Glomerular endothelial cell (primary cell): Measurements from ENCODE around the gene SPDYE1. TPM values are rescaled to one million over a fixed set of nuclear protein-coding genes. Genes with fewer than 3 reads are reported as not detected.

ENCODE experiments used
- DNase-seq: peaks from one replicate; pipeline ENCODE4 v3.0.0-alpha.2; 2011; ENCODE audit warnings: low read depth, low spot score; ENCODE audit errors: extremely low read depth
- total RNA-seq: library from RNA; depleted of rRNA; stranded (reverse); fragments of >200 nt; gene quantifications from 2 replicates; pipeline ENCODE4 v1.2.3, GENCODE V29; 2015

SPDYE1 gene
- total RNA-seq, 1 donor from 2014 or later: not detected

- no peak for DNase-seq
Observed at GRCh38 chr7:44042221-44042620, 44.5 kb downstream of the SPDYE1 start.

- no peak for DNase-seq
Observed at GRCh38 chr7:44043902-44044301, 46.2 kb downstream of the SPDYE1 start.

GRCh38 chr7:44044315-44045225, 46.9 kb downstream of the SPDYE1 start, which contains the start of gene DBNL:
Gene DBNL (plus strand): TSS chr7:44044702. CDS start chr7:44044738, 36 bp downstream.
- no peak for DNase-seq

- no peak for DNase-seq
Observed at GRCh38 chr7:44045226-44046014, 47.7 kb downstream of the SPDYE1 start.

- no peak for DNase-seq
Observed at GRCh38 chr7:44046321-44047061, 48.8 kb downstream of the SPDYE1 start.

GRCh38 chr7:44048031-44048795, 50.5 kb downstream of the SPDYE1 start:
- DNase-seq: no peak

- DNase-seq: no peak
Observed at GRCh38 chr7:44050121-44050914, 52.6 kb downstream of the SPDYE1 start.

GRCh38 chr7:44050915-44051560, 53.3 kb downstream of the SPDYE1 start:
- DNase-seq: no peak

- no peak for DNase-seq
Observed at GRCh38 chr7:44051611-44052220, 54.0 kb downstream of the SPDYE1 start.

GRCh38 chr7:44052771-44053365, 55.2 kb downstream of the SPDYE1 start:
- DNase-seq: no peak

GRCh38 chr7:44056681-44057080, 59.0 kb downstream of the SPDYE1 start:
- DNase-seq: no peak

- DNase-seq: no peak
Observed at GRCh38 chr7:44057181-44057848, 59.6 kb downstream of the SPDYE1 start.

GRCh38 chr7:44057849-44058758, 60.4 kb downstream of the SPDYE1 start:
- no peak for DNase-seq

- no peak for DNase-seq
Observed at GRCh38 chr7:44058759-44059218, 61.1 kb downstream of the SPDYE1 start.

- no peak for DNase-seq
Observed at GRCh38 chr7:44059219-44060090, 61.8 kb downstream of the SPDYE1 start.
